ENCODE results near the gene CERKL. TPM values are rescaled to one million over a fixed set of nuclear protein-coding genes. Genes with fewer than 3 reads are reported as not detected.

Gene CERKL
- total RNA-seq, 4 donors from 2014 or later = 1.5 to 2.6 TPM; not detected in 2

DNA sequence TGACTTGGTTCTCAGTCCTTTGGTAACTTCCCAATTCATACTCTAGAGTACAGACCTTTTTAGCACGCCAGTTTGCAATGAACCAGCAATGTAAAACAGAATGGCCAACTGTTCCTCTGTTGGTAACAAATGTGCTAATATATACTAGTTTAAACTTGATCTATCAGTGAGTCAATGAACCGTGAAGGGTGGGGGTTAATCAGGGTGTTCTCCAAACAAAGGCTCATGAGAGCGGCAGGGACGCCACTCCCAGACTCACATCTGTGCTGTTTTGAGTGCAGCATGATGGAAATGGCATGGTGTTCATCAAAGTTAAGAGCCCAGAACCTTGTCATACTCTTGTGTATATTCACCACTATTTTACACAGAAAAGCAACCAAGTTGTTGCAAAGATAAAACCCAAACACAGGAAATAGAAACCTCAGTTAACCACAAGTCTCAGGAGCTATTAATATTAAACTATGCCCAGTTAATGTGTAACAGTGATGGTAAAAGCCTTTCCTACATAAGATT lies 70.3 kb downstream of the CERKL start:
- no peak overlapping the region for H3K27ac ChIP-seq
- no peak for DNase-seq
- H3K27me3 ChIP-seq = no peaks in the 10 kb centered on the region
- no peak overlapping the region for H3K4me3 ChIP-seq
- H3K36me3 ChIP-seq = no peaks in the 10 kb centered on the region
- intact Hi-C loops (cut with DNase I; ENCODE audit: low total_unique reads) = no loop called here
- H3K9me3 ChIP-seq = no peaks in the 10 kb centered on the region
- no peaks in the 10 kb centered on the region for H3K4me1 ChIP-seq
- no peak for TF ChIP-seq POLR2A (IDR thresholded peaks at IDR 0.05)
- TF ChIP-seq, protein P1, sequence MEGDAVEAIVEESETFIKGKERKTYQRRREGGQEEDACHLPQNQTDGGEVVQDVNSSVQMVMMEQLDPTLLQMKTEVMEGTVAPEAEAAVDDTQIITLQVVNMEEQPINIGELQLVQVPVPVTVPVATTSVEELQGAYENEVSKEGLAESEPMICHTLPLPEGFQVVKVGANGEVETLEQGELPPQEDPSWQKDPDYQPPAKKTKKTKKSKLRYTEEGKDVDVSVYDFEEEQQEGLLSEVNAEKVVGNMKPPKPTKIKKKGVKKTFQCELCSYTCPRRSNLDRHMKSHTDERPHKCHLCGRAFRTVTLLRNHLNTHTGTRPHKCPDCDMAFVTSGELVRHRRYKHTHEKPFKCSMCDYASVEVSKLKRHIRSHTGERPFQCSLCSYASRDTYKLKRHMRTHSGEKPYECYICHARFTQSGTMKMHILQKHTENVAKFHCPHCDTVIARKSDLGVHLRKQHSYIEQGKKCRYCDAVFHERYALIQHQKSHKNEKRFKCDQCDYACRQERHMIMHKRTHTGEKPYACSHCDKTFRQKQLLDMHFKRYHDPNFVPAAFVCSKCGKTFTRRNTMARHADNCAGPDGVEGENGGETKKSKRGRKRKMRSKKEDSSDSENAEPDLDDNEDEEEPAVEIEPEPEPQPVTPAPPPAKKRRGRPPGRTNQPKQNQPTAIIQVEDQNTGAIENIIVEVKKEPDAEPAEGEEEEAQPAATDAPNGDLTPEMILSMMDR (IDR thresholded peaks at IDR 0.05) = no peak

DNA sequence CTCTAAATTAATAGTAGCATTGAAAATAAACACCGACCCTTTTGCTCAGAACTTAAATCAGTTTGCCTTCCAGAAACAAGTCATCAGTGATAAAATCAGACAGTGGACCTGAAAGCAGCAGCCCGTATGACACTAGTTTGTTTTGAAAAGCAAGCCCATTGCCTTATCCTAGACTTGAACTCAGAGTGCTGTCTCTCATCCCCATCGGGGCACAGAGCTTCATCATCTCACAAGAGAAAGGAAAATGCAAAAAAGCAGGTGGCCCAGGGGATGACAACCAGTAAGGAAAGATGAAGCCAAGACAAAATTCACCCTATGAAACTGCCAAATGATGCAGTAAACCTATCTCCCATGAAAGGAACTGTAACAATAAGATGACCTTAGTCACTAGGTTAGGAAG lies 71.2 kb downstream of the CERKL start:
- intact Hi-C loops (cut with DNase I; ENCODE audit: low total_unique reads) = no loop called here
- Histone ChIP-seq H3K4me3 (no peak overlapping the region), H3K9me3 (no peaks in the 10 kb centered on the region), H3K27ac (no peak overlapping the region), H3K4me1 (no peaks in the 10 kb centered on the region), H3K27me3 (no peaks in the 10 kb centered on the region), H3K36me3 (no peaks in the 10 kb centered on the region)
- no peak for DNase-seq
- TF ChIP-seq POLR2A (IDR thresholded peaks at IDR 0.05) = no peak
- TF ChIP-seq, protein P1 (IDR thresholded peaks at IDR 0.05) = no peak

DNA sequence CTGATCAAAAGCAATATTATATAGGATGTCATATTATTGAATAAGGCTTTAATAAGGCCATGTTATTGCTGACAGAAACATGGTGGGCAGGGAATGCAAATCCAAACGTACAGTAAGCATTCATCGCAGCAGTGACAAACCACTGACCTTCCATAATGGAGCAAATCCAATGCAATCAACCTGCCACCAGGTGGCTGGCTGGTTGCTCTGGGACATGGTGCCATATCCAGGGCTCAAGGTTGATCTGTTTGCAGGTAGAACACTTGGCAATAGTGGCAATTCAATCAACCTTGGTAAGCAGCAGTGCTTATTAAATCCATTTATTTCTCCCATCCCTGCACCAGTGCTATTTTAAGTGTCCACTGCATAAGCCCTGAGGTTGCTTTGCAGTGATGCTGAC lies 75.4 kb downstream of the CERKL start:
- no peaks in the 10 kb centered on the region for H3K4me1 ChIP-seq
- no peak overlapping the region for H3K4me3 ChIP-seq
- H3K9me3 ChIP-seq = no peaks in the 10 kb centered on the region
- TF ChIP-seq, protein P1 (IDR thresholded peaks at IDR 0.05) = no peak
- TF ChIP-seq POLR2A (IDR thresholded peaks at IDR 0.05) = no peak
- intact Hi-C loops (cut with DNase I; ENCODE audit: low total_unique reads) = no loop called here
- H3K27ac ChIP-seq = no peak overlapping the region
- H3K27me3 ChIP-seq = no peaks in the 10 kb centered on the region
- DNase-seq = no peak
- no peaks in the 10 kb centered on the region for H3K36me3 ChIP-seq

DNA sequence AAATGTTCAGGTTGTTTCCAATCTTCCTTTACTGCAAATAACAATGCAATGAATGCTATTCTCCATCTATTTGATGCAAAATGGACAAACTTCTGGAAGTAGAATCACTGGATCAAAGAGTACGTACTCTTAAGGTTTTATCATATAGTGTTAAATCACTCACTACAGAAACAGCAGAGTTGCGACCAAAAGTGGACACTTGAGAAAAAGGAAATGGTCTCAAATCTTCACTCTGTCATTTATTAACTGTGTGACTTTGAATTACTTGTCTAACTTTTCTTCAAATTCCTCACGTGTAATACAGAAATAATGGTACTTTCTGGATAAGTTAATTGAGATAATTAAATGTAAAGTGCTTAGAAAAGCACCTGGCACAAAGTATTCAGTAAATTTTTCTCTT lies 78.1 kb downstream of the CERKL start:
- Histone ChIP-seq H3K4me1 (no peaks in the 10 kb centered on the region), H3K27ac (no peak overlapping the region), H3K27me3 (no peaks in the 10 kb centered on the region), H3K9me3 (no peaks in the 10 kb centered on the region), H3K4me3 (no peak overlapping the region), H3K36me3 (no peaks in the 10 kb centered on the region)
- intact Hi-C loops (cut with DNase I; ENCODE audit: low total_unique reads) = no loop called here
- TF ChIP-seq POLR2A (IDR thresholded peaks at IDR 0.05) = no peak
- TF ChIP-seq, protein P1 (IDR thresholded peaks at IDR 0.05) = no peak
- DNase-seq = no peak

DNA sequence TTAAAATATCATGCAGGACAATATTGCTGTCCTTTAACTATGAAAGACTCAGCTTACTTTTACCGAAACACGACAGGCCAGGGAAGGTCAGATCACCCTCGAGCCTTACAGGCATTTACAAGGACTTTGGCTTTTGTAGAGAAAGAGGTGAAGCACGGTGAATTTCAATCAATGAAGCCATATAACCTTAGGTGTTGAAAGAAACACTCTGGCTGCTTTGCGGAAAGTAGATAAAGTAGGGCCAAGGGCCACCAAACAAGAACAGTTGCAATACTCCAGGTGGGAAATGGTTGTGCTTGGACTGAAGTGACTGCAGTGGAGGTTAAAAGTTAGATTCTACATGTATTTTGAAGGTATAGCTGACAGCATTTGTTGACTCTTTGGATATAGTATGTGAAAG lies 80.5 kb downstream of the CERKL start:
- intact Hi-C loops (cut with DNase I; ENCODE audit: low total_unique reads) = no loop called here
- Histone ChIP-seq H3K27me3 (no peaks in the 10 kb centered on the region), H3K4me3 (no peak overlapping the region), H3K9me3 (no peaks in the 10 kb centered on the region), H3K27ac (no peak overlapping the region), H3K36me3 (no peaks in the 10 kb centered on the region), H3K4me1 (no peaks in the 10 kb centered on the region)
- no peak for TF ChIP-seq POLR2A (IDR thresholded peaks at IDR 0.05)
- TF ChIP-seq, protein P1 (IDR thresholded peaks at IDR 0.05) = no peak
- no peak for DNase-seq
